ENCODE results near the gene TSPAN12. TPM values are rescaled to one million over a fixed set of nuclear protein-coding genes. Genes with fewer than 3 reads are reported as not detected.

The TSPAN12 gene
- total and polyA plus RNA-seq, 12 donors: 9.4 to 166 (median 80.6) TPM

DNA sequence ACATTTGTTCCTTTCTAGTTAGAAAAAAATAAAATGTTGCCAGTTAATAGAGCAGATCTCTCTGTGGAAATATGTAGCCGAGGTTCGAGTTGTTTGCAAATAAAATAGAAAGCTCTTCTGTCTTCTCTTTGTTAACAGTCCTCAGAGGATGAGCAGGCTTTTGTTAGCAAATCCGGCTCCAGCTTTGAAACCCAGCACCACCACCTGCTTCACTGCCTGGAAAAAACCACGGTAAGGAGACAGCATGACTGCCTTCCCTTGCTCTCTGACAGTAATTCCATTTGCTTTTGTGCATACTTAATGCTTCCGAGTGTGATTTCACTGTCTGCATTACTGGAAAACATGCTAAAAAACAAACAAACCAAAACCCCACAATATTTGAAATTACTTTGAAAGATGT is 115.6 kb downstream of the TSPAN12 start:
- no peaks in the 10 kb centered on the region for H3K27me3 ChIP-seq
- no peak for TF ChIP-seq POLR2A (IDR thresholded peaks at IDR 0.05)
- TF ChIP-seq CTCF (IDR thresholded peaks at IDR 0.05): no peak
- no peaks in the 10 kb centered on the region for H3K9me3 ChIP-seq (replicated peaks in 1 of 3)
- no peaks in the 10 kb centered on the region for H3K4me1 ChIP-seq (replicated peaks in 1 of 2)
- no peak overlapping the region for H3K27ac ChIP-seq
- H3K36me3 ChIP-seq (replicated peaks in 1 of 2): no peaks in the 10 kb centered on the region
- DNase-seq: no peak
- intact Hi-C loops (cut with DNase I): no loop called here
- no peak overlapping the region for H3K4me3 ChIP-seq
- 55 to 64% (median 57%) methylated on average over 5 of the region's 5 CpGs for WGBS, 4 donors

DNA sequence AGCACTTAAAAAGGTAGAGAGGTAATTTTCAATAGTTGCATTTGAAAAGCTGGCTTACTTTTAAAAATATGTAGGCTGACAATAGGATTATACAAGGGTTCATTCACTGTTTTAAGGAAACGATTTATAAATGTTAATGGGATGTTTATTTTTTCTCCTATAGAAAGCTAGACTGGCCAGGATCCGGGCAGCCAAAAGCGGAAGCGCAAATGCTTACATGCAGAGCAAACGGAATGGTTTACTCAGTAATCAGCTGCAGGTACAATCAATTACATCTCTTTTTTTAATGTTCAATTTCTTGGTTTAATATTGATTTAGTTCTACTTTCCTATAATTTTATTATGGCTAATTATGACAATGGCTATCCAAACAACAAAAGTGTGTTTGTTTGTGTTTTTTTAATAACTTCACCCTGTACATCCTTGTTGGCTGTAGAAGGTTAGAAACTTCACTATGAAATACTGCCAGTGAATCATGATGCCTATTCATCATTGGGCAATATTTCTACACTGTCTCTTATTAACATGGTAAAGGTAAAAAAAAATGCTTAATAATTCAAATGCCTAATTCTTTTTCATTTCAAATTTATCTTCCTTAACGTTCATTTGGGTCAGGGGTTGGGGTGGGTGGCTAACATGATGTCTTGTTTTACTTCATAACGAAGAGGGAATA is 116.4 kb downstream of the TSPAN12 start:
- no peak overlapping the region for H3K4me3 ChIP-seq
- H3K36me3 ChIP-seq (replicated peaks in 1 of 2): no peaks in the 10 kb centered on the region
- no peak for DNase-seq
- no peaks in the 10 kb centered on the region for H3K9me3 ChIP-seq (replicated peaks in 1 of 3)
- H3K27ac ChIP-seq: no peak overlapping the region
- no peaks in the 10 kb centered on the region for H3K4me1 ChIP-seq (replicated peaks in 1 of 2)
- no peak for TF ChIP-seq POLR2A (IDR thresholded peaks at IDR 0.05)
- TF ChIP-seq CTCF (IDR thresholded peaks at IDR 0.05): no peak
- no peaks in the 10 kb centered on the region for H3K27me3 ChIP-seq
- WGBS, 4 donors: 69 to 75% (median 70%) methylated on average over 7 of the region's 7 CpGs
- intact Hi-C loops (cut with DNase I): no loop called here

- TF ChIP-seq POLR2A (IDR thresholded peaks at IDR 0.05) (no peak), CTCF (IDR thresholded peaks at IDR 0.05) (no peak)
- WGBS, 4 donors: 35 to 40% (median 38%) methylated on average over 3 of the region's 3 CpGs
- no peak for DNase-seq
- intact Hi-C loops (cut with DNase I): no loop called here
- H3K4me3 ChIP-seq: peak overlapping the region in 1 of 4 donors; percentile 15
- H3K27me3 ChIP-seq: no peaks in the 10 kb centered on the region
- no peaks in the 10 kb centered on the region for H3K36me3 ChIP-seq (replicated peaks in 1 of 2)
- H3K9me3 ChIP-seq (replicated peaks in 1 of 3): no peaks in the 10 kb centered on the region
- no peaks in the 10 kb centered on the region for H3K4me1 ChIP-seq (replicated peaks in 1 of 2)
- H3K27ac ChIP-seq: no peak overlapping the region
Observed at GRCh38 chr7:120740348-120740747, 117.6 kb downstream of the TSPAN12 start.

- 68 to 76% (median 74%) methylated on average over 3 of the region's 3 CpGs for WGBS, 4 donors
- H3K27ac ChIP-seq: no peak overlapping the region
- H3K27me3 ChIP-seq: no peaks in the 10 kb centered on the region
- H3K4me1 ChIP-seq (replicated peaks in 1 of 2): no peaks in the 10 kb centered on the region
- no peaks in the 10 kb centered on the region for H3K9me3 ChIP-seq (replicated peaks in 1 of 3)
- H3K36me3 ChIP-seq (replicated peaks in 1 of 2): no peaks in the 10 kb centered on the region
- no peak for TF ChIP-seq CTCF (IDR thresholded peaks at IDR 0.05)
- no peak for TF ChIP-seq POLR2A (IDR thresholded peaks at IDR 0.05)
- DNase-seq: no peak
- intact Hi-C loops (cut with DNase I): no loop called here
- H3K4me3 ChIP-seq: no peak overlapping the region
Observed at GRCh38 chr7:120738816-120739215, 119.1 kb downstream of the TSPAN12 start.

Other genes starting within 250 kb of the TSPAN12 start
- gene ING3, start 92.6 kb upstream of the TSPAN12 start, total RNA-seq: 10 to 100 TPM in 8 of 9 donors, 1 to 10 TPM in 1; 9.1 to 31.9 (median 14.5) TPM
- 10 to 100 TPM in 2 of 3 donors, 1 to 10 TPM in 1; 5.5 to 19.0 (median 10.3) TPM for gene ING3, start 92.6 kb upstream of the TSPAN12 start, polyA plus RNA-seq
- 10 to 100 TPM; 17.9 to 72.2 (median 49.0) TPM for gene CPED1, start 130.6 kb upstream of the TSPAN12 start, total RNA-seq
- gene CPED1, start 130.6 kb upstream of the TSPAN12 start, polyA plus RNA-seq: 10 to 100 TPM in 1 of 3 donors, 1 to 10 TPM in 2; 5.2 to 13.9 (median 6.4) TPM

Data from adrenal gland (tissue), 12 donors.